ENCODE data around the gene MBOAT2.

DNA sequence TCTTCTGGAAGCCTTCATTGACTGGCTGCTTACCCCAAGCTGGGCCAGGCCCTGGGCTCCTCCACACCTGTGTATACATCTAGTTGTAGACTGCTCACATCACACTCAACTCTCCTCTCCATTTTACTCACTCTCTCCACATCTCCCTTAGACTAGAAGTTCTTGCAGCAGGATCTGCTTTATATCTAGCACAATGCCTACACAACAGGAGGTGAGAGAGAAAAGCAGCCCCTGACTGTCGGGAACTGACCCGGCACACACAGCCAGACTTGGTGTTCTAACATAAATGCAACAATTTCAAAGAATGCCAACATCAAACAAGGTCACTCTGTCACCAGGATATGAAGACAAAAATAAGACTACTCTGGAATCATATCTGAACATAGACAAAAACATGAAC, 172.0 kb downstream of the MBOAT2 start:
- TF ChIP-seq, protein P1, sequence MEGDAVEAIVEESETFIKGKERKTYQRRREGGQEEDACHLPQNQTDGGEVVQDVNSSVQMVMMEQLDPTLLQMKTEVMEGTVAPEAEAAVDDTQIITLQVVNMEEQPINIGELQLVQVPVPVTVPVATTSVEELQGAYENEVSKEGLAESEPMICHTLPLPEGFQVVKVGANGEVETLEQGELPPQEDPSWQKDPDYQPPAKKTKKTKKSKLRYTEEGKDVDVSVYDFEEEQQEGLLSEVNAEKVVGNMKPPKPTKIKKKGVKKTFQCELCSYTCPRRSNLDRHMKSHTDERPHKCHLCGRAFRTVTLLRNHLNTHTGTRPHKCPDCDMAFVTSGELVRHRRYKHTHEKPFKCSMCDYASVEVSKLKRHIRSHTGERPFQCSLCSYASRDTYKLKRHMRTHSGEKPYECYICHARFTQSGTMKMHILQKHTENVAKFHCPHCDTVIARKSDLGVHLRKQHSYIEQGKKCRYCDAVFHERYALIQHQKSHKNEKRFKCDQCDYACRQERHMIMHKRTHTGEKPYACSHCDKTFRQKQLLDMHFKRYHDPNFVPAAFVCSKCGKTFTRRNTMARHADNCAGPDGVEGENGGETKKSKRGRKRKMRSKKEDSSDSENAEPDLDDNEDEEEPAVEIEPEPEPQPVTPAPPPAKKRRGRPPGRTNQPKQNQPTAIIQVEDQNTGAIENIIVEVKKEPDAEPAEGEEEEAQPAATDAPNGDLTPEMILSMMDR (IDR thresholded peaks at IDR 0.05), result no peak
- no peak for TF ChIP-seq EZH2phosphoT487 (IDR thresholded peaks at IDR 0.05)

Measured in neural progenitor cell (in vitro differentiated cells).